ENCODE measurements around the gene SLC35F5.
A peak's percentile ranks its signal among the peaks of the same experiment; 100 is the strongest.
"Not testable (repeated sequence)": the region's sequence is repeated elsewhere in the genome, so short reads cannot be mapped to it uniquely, and the experiment has no call there.

SLC35F5 gene

GRCh38 chr2:113697516-113697915 lies 58.9 kb downstream of the SLC35F5 start:
- DNase-seq (ENCODE audit: low spot score) (no peak), FAIRE-seq (no peak)

- DNase-seq (ENCODE audit: low spot score) (no peak), FAIRE-seq (peak; percentile 5)
These were observed 62.0 kb downstream of the SLC35F5 start for GRCh38 chr2:113694438-113694837.

- DNase-seq (ENCODE audit: low spot score) (no peak), FAIRE-seq (no peak)
These were observed 63.6 kb downstream of the SLC35F5 start for GRCh38 chr2:113692698-113693428.

- FAIRE-seq; DNase-seq (ENCODE audit: low spot score): not testable (repeated sequence)
These were observed 65.6 kb downstream of the SLC35F5 start for GRCh38 chr2:113690871-113691270.

- FAIRE-seq = no peak
These were observed 69.9 kb downstream of the SLC35F5 start for GRCh38 chr2:113686537-113686936.

GRCh38 chr2:113685471-113685870 lies 71.0 kb downstream of the SLC35F5 start:
- FAIRE-seq = no peak
- no peak for DNase-seq (ENCODE audit: low spot score)

More at GRCh38 chr2:113686537-113686936, 69.9 kb downstream of the SLC35F5 start:
- no peak for DNase-seq (ENCODE audit: low spot score)

- FAIRE-seq = no peak
- DNase-seq (ENCODE audit: low spot score) = no peak
These were observed 77.0 kb downstream of the SLC35F5 start for GRCh38 chr2:113679457-113679856.

- DNase-seq (ENCODE audit: low spot score) = no peak
These were observed 79.1 kb downstream of the SLC35F5 start for GRCh38 chr2:113677330-113677729.

GRCh38 chr2:113676623-113677266 lies 79.7 kb downstream of the SLC35F5 start:
- FAIRE-seq (no peak), DNase-seq (ENCODE audit: low spot score) (no peak)

More at GRCh38 chr2:113677330-113677729, 79.1 kb downstream of the SLC35F5 start:
- FAIRE-seq = no peak

- DNase-seq (ENCODE audit: low spot score) = no peak
- FAIRE-seq = no peak
These were observed 80.6 kb downstream of the SLC35F5 start for GRCh38 chr2:113675875-113676274.

GRCh38 chr2:113672326-113672932 lies 84.0 kb downstream of the SLC35F5 start:
- no peak for FAIRE-seq
- DNase-seq (ENCODE audit: low spot score) = no peak

GRCh38 chr2:113669013-113669412 lies 87.4 kb downstream of the SLC35F5 start:
- not testable (repeated sequence) for FAIRE-seq; DNase-seq (ENCODE audit: low spot score)

GRCh38 chr2:113664761-113665533 lies 91.5 kb downstream of the SLC35F5 start:
- DNase-seq (ENCODE audit: low spot score); FAIRE-seq: not testable (repeated sequence)

- FAIRE-seq = peak; percentile 67
- DNase-seq (ENCODE audit: low spot score) = not testable (repeated sequence)
These were observed 93.0 kb downstream of the SLC35F5 start for GRCh38 chr2:113663285-113664060.
